Astrocyte of the spinal cord (primary cell): Measurements from ENCODE around the gene ERC2.
A peak's percentile ranks its signal among the peaks of the same experiment; 100 is the strongest.

Source experiments
- DNase-seq: peaks from one replicate; pipeline ENCODE4 v3.0.0; 2011; ENCODE audit warnings: low read depth, low spot score
- H3K4me3 ChIP-seq: 2 replicates; pipeline ENCODE4 v1.5.1; 2011; ENCODE audit warnings: low read depth, mild to moderate bottlenecking, low read length, moderate library complexity
- in situ Hi-C: cut with HindIII; loops from 2 replicates; pipeline ENCODE4 v1.10.0; 2017; ENCODE audit warnings: low sequenced_read_pairs
- TF ChIP-seq, protein P1 (sequence below): IDR thresholded peaks from 2 replicates; pipeline ENCODE4 v1.5.1; 2012; ENCODE audit warnings: low read depth, mild to moderate bottlenecking, low read length, inconsistent platforms

ERC2 gene

DNA sequence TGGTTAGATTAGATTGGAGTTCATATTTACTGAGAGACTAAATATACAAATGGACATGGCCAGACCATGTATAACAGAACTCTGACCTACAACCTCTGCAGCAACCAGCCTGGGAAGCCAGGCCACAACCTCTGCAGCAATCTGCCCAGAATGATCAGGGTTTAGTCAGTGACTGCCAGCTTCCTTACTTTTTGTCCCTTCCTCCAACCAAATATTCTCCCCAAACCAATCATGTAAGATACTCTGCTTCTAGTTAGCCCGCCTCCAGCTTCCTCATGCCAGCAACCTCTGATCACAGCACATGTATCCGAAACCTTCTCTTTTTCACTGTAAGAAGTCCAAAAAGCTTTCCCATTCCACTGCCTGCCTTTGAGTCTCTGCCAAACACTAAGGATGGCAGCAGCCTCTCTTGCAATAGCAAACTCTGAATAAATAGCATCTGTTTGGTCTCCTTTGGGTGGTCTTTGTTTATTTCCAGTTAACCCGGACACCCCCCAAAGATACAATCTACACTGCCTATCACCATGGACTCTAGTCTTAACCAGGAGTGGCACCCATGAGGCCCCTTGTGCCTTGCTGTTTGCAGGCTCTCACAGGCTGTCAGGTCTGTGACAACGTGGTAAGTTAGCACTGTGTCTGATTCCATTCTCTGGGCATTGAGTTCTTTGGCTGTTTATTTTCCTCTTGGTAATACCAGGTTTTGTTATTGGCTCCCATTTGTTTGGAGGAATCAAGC lies 102.2 kb downstream of the ERC2 start:
- no peak overlapping the region for H3K4me3 ChIP-seq
- TF ChIP-seq, protein P1, sequence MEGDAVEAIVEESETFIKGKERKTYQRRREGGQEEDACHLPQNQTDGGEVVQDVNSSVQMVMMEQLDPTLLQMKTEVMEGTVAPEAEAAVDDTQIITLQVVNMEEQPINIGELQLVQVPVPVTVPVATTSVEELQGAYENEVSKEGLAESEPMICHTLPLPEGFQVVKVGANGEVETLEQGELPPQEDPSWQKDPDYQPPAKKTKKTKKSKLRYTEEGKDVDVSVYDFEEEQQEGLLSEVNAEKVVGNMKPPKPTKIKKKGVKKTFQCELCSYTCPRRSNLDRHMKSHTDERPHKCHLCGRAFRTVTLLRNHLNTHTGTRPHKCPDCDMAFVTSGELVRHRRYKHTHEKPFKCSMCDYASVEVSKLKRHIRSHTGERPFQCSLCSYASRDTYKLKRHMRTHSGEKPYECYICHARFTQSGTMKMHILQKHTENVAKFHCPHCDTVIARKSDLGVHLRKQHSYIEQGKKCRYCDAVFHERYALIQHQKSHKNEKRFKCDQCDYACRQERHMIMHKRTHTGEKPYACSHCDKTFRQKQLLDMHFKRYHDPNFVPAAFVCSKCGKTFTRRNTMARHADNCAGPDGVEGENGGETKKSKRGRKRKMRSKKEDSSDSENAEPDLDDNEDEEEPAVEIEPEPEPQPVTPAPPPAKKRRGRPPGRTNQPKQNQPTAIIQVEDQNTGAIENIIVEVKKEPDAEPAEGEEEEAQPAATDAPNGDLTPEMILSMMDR, result no peak
- in situ Hi-C loops, result no loop called here

DNA sequence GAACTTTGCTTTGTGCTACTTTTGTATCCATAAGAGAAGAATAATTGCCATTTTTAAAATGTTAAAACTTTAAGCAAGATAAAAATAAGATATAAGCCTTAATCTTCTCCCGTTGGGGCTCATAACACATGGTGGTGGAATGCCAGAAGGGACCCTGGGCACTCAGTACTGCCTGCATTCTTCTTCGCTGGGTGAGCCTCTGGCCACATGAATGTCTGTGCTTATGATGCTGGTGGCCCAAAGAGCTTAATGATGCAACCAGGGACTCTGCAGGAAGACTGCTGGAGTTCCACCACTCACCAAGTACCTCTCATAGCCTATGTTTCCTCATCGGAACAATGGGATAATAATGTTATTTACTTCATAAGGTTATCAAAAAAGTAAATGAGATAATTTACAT lies 103.6 kb downstream of the ERC2 start:
- in situ Hi-C loops, result no loop called here
- no peak overlapping the region for H3K4me3 ChIP-seq
- DNase-seq, result no peak
- TF ChIP-seq, protein P1, result no peak

More for the DNA sequence above, 102.2 kb downstream of the ERC2 start:
- no peak for DNase-seq

DNA sequence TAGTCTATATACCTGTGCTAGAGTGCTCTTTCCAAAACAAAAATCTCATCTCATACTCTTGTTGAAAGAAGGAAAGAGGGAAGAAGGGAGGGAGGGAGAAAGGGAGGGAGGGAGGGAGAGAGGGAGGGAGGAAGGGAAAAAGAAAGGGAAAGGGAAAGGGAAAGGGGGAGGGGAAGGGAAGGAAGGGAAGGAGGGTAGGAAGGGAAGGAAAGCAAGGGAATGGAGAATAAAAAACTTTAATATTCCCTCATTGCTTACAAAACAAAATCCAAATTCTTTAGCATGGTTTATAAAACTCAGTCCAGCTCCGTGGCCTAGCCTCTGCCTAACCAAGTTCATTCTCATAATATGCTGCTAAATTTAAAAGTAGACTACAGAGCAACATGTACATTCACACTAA lies 104.5 kb downstream of the ERC2 start:
- no peak for DNase-seq
- H3K4me3 ChIP-seq, result no peak overlapping the region
- TF ChIP-seq, protein P1, result no peak
- in situ Hi-C loops, result no loop called here

DNA sequence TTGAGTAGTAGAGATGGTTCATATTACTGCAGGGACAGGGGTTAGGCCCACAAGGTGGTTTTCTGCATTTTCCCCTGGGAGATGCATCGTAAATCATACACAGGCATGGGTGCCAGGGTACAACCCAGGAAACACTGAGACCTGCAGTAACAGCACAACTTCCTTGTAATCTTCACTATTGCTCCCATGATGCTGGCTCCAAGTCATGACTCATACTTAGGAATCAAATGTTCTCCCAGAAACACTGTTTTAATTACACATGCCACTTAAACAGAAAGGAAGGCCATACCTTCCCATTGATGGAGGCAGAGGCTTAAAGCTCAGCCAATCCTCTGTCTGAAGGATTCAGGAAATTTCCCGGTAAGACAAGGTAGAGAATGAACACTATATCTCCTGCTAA lies 106.5 kb downstream of the ERC2 start:
- in situ Hi-C loops, result no loop called here
- peak; percentile 7 for DNase-seq
- no peak overlapping the region for H3K4me3 ChIP-seq
- TF ChIP-seq, protein P1, result no peak

DNA sequence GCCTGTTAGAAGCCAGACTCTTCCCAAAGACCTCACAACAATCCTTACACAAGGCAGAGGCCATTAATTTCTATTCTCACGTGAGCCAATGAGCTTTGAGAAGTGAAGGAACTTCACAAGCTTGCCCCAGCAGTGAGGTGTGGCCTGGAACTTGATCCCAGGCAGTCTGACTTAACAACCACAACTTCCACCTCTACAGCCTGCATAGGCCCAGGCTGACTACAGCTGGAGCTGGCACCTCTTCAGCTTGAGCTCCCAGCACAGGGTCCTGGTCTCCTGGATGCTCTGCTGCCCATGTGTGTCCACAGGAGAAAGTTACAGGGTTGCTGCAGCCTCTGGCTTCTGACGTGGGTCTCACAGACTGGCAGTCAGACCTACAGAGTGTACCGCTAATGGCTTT lies 111.0 kb downstream of the ERC2 start:
- peak; percentile 53 for DNase-seq
- TF ChIP-seq, protein P1, result no peak
- no peak overlapping the region for H3K4me3 ChIP-seq
- in situ Hi-C loops, result no loop called here

DNA sequence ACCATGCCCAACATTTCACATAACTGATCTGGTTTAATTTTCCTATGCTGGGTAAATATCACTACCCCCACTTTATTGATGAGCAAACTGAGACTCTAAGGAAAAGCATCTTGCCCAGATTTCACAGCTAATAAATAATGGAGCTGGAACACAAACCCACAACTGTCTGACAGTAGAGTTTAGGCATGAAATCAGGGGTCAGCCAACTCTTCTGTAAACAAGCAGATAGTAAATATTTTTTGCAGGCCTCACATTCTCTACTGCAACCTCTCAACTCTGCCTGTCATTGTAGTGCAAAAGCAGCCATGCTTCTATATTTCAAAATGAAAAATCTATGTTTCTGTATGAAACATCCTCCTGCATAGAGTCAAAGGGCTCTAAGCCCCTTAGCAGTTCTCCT lies 111.5 kb downstream of the ERC2 start:
- TF ChIP-seq, protein P1, result no peak
- DNase-seq, result no peak
- H3K4me3 ChIP-seq, result no peak overlapping the region
- in situ Hi-C loops, result no loop called here
